GM19467 (cell line): ENCODE results near the gene MLYCD.

ENCODE experiments used
- ATAC-seq: cut with Tn5 transposase; IDR thresholded peaks from one replicate; pipeline ENCODE4 v1.9.1; 2021; ENCODE audit warnings: mild to moderate bottlenecking, moderate library complexity; ENCODE audit not compliant: unreplicated experiment

The MLYCD gene

GRCh38 chr16:83953796-83954576 lies 55.1 kb downstream of the MLYCD start:
- ATAC-seq, result no peak

- ATAC-seq, result no peak
Measured at GRCh38 chr16:83954577-83955016, 55.7 kb downstream of the MLYCD start.

- ATAC-seq, result no peak
Measured at GRCh38 chr16:83955218-83956130, 56.6 kb downstream of the MLYCD start.

GRCh38 chr16:83956336-83957289 lies 57.7 kb downstream of the MLYCD start:
- peak; percentile 46 for ATAC-seq

GRCh38 chr16:83957296-83957855 lies 58.5 kb downstream of the MLYCD start:
- ATAC-seq, result no peak

- ATAC-seq, result no peak
Measured at GRCh38 chr16:83958137-83958845, 59.4 kb downstream of the MLYCD start.

GRCh38 chr16:83958846-83959565 lies 60.1 kb downstream of the MLYCD start:
- ATAC-seq, result no peak

- no peak for ATAC-seq
Measured at GRCh38 chr16:83959656-83960434, 60.9 kb downstream of the MLYCD start.

- ATAC-seq, result no peak
Measured at GRCh38 chr16:83960521-83961249, 61.8 kb downstream of the MLYCD start.

DNA sequence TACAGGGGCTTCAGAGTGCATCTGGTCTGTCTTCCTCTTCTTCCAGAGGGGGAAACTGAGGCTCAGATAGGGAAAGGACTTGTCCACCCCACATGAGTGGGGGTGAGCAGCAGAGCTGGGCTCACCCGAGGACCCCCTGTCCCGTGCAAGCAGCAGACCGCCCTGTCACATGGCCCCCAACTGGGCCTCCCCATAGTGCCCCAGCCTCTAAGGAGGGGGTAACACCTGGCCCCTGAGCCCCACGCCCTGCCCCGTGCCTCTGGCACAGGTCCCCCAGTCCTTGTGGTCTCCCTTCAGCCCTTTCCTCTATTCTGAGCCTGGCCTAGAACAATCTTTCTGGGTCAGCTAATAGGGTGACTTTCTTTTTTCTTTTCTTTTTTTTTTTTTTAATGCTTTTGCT lies 62.7 kb downstream of the MLYCD start:
- no peak for ATAC-seq

DNA sequence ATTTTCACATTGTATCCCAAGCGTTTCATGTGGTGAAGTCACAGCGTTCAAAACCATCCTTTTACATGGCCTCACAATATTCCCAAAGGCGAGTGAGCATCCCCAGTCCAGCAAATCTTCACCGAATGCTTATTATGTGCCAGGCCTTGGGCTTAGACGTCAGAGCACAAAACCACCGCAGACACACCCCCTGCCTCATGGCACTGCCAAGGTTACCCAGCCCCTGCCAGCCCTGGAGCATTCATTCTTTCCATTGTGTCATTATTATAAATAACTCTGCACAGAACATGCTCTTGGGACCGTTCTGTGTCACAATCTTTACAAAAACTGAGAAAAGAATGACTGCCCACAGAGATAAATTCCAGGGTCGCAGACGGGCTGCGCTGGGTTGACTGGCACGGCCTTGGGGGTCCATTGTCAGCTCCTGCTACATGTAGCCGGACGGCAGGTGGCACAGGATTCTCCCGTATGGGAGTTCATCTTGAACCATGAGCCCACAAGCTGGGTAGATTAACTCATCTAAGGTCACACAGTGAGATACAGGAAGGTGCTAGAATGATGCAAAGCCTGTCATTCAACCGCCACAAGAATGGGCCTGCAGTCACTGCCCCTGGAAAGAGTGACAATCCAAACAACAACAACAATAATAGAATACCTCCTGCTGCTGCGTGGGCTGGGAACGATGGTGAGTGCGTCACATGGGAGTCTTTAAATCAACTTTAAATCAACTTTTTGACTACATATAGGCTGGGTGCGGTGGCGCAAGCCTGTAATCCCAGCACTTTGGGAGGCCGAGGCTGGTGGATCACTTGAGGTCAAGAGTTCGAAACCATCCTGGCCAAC lies 64.6 kb downstream of the MLYCD start:
- no peak for ATAC-seq

DNA sequence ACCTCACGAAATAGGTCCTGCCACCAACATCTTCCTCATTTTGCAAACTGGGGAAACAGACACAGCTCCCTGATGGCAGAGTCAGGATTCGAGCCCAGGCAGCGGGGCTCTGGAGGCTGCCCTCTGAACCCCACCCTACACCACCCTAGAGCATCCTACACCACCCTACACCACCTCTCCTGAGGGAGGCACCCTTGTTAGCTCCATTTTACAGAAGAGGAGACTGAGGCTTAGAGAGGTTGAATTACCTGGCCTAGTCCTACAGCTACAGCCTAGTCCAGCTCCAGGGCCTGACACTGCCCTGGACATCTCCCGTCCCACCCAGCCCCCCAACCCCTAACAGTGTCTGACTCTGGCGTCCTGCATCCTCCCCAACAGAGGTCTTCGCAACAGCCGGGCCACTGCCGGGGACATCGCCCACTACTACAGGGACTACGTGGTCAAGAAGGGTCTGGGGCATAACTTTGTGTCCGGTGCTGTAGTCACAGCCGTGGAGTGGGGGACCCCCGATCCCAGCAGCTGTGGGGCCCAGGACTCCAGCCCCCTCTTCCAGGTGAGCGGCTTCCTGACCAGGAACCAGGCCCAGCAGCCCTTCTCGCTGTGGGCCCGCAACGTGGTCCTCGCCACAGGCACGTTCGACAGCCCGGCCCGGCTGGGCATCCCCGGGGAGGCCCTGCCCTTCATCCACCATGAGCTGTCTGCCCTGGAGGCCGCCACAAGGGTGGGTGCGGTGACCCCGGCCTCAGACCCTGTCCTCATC lies 65.9 kb downstream of the MLYCD start:
- no peak for ATAC-seq

- no peak for ATAC-seq
Measured at GRCh38 chr16:83965444-83966152, 66.7 kb downstream of the MLYCD start.

- no peak for ATAC-seq
Measured at GRCh38 chr16:83966153-83966696, 67.3 kb downstream of the MLYCD start.

DNA sequence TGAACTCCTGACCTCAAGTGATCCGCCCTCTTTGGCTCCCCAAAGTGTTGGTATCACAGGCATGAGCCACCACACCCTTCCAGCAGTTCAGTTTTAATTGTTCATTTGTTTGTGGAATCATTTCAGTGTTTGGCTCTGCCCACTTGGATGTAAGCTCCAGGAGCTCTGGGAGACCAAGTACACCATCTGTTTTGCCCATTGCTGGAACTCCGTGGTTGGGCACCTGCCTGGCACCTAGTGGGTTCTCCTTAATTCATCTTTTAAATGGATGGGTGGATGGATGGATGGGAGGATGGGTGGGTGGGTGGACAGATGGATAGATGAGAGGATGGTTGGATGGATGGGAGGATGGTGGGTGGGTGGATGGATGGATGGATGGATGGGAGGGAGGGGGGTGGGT lies 68.2 kb downstream of the MLYCD start:
- ATAC-seq, result no peak
